ENCODE results near the gene TXNDC8. TPM values are rescaled to one million over a fixed set of nuclear protein-coding genes. Genes with fewer than 3 reads are reported as not detected.

Gene TXNDC8
- total and polyA plus RNA-seq, 2 experiments from 2014 or later = not detected

DNA sequence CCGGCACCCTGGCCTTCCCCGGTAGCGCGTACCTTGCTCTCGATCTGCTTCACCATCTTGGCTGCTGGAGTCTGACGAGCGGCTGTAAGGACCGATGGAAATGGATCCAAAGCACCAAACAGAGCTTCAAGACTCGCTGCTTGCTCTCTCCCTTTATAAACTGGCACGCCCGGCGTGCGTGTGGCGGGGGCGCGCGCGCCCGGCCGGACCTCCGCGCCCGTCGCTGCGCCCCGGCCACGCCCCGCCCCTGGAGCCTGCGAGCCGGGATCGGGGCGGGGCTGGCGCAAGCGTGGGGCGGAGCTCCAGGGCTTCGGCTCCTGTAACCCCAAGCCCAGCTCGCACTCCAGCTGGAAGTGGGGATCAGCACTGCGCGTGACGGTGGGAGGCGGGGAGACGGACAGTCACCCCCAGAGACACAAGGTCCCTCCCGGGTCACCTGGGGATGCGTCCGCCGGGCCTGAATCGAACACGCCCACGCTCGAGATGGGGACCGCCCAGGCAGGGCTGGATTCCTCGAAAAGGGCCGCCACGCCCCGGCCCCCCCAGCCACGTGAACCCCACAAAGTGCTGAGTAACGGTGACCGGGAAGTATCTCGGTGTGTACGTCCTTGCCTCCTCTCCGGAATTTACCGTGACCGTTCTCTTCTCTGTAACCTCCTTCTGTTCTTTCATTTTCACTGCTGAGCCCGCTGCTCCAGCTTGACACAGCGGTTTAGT is 81.1 kb downstream of the TXNDC8 start, which contains the start of gene TXN:
TSS of gene TXN (minus strand) at position 128 of the 717 bp plus-strand sequence. CDS start at position 56, 72 bp downstream.
- peaks cover 19% of the 10 kb centered on the region for H3K27me3 Mint-ChIP-seq (ENCODE audit: insufficient read depth, low read depth, poor library complexity)
- Histone ChIP-seq H3F3A (replicated peaks; ENCODE audit: low read depth) (peaks cover 9% of the 10 kb centered on the region; the same call in 1 of the 2 replicates), H3K9me2 (ENCODE audit: insufficient read depth) (no peaks in the 10 kb centered on the region), H2AFZ (peak within 1 kb of the TSS; percentile 94), H3K79me2 (replicated peaks; ENCODE audit: insufficient read depth) (peaks cover 53% of the 10 kb centered on the region), H3K4me3 (peak within 1 kb of the TSS; percentile 91), H3K36me3 (ENCODE audit: insufficient read depth) (no peaks in the 10 kb centered on the region), H3K27ac (ENCODE audit: low read depth) (peak within 1 kb of the TSS; percentile 68; the same call in 1 of the 2 replicates), H4K20me1 (replicated peaks; ENCODE audit: insufficient read depth) (peaks cover 20% of the 10 kb centered on the region), H3K4me2 (peak within 1 kb of the TSS; percentile 85), H3K27me3 (ENCODE audit: insufficient read depth) (no peaks in the 10 kb centered on the region), H3K4me1 (ENCODE audit: insufficient read depth) (peaks cover 27% of the 10 kb centered on the region)
- peaks cover 44% of the 10 kb centered on the region for H3K4me1 Mint-ChIP-seq
- H3K4me3 Mint-ChIP-seq = peak within 1 kb of the TSS; percentile 98
- ATAC-seq (peak; percentile 72), DNase-seq (ENCODE audit: low spot score) (peak; percentile 89)
- peaks cover 2% of the 10 kb centered on the region; the same call in 1 of the 3 replicates for H3K9me3 Mint-ChIP-seq
- H3K27ac Mint-ChIP-seq = peak within 1 kb of the TSS; percentile 99
- no peak for TF ChIP-seq ETS1 (IDR thresholded peaks at IDR 0.05)
- TF ChIP-seq POLR2AphosphoS5 (IDR thresholded peaks at IDR 0.05; ENCODE audit: low read depth) = peak; percentile 84
- no peak for TF ChIP-seq STAT1 (IDR thresholded peaks at IDR 0.05; ENCODE audit: unreplicated experiment)
- H3K36me3 Mint-ChIP-seq (ENCODE audit: low read depth) = peaks cover 3% of the 10 kb centered on the region

DNA sequence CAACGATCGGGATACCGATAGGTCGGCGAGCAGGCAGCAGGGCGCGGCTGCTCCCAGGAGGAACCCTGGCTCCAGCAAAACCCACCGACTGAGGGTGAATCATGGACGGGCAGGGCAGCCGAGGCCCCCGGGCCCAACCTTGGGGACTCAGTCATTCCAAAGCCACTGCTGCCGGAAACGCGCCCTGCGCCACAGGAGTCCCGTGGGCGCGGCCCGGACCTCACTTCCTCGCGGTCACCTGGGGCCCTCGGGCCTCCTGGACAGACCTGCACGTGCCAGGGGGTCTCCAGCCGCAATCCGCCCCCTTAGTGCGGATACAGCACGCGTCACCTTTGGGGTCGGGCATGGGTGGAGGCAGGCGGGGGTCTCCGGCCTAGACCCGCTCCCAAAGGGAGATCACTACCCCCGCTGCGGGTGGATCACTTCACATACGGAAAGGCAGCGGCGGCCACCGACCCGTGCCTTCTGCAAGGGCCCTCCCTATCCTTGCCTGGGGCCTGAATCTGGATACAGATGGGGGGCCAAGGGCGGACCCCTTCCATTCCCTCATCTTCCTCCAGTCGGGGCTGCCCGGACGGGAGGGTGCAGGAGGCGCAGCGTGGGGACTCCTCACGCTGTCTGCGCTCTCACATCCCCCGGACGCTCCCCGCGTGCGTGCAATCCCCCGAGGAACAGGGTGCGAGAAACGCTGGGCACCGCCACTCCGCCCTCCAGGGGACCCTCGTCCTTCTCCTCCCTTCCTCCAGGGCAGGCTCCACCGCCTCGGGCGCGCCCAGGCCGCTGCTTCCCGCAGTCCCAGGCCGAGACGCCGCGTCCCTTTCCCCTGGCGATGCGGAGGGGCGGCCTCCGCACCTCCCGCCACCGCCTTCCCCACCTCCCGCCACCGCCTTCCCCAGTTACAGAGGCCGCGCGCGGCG is 81.9 kb downstream of the TXNDC8 start:
- peaks cover 3% of the 10 kb centered on the region for H3K36me3 Mint-ChIP-seq (ENCODE audit: low read depth)
- H3K79me2 ChIP-seq (replicated peaks; ENCODE audit: insufficient read depth) = peaks cover 62% of the 10 kb centered on the region
- peak; percentile 34 for ATAC-seq
- peaks cover 19% of the 10 kb centered on the region for H3K27me3 Mint-ChIP-seq (ENCODE audit: insufficient read depth, low read depth, poor library complexity)
- peak overlapping the region; percentile 91 for H3K4me3 ChIP-seq
- TF ChIP-seq CREB1 (CRISPR knock-in tag; IDR thresholded peaks at IDR 0.05; ENCODE audit: low read depth) (no peak), POLR2AphosphoS5 (IDR thresholded peaks at IDR 0.05; ENCODE audit: low read depth) (peak; percentile 41; the same call in 1 of the 2 replicates), ZNF462 (CRISPR knock-in tag; IDR thresholded peaks at IDR 0.05) (no peak)
- no peaks in the 10 kb centered on the region for H3K9me2 ChIP-seq (ENCODE audit: insufficient read depth)
- peak overlapping the region; percentile 85 for H3K4me2 ChIP-seq
- H3K27ac ChIP-seq (ENCODE audit: low read depth) = 0 out of 2 replicates have a peak overlapping the region, but pooled peaks have one; percentile 60
- peak overlapping the region; percentile 98 for H3K27ac Mint-ChIP-seq
- peak overlapping the region; percentile 88; the same call in 1 of the 2 replicates for H2AFZ ChIP-seq
- peaks cover 9% of the 10 kb centered on the region; the same call in 1 of the 2 replicates for H3F3A ChIP-seq (replicated peaks; ENCODE audit: low read depth)
- peaks cover 2% of the 10 kb centered on the region; the same call in 1 of the 3 replicates for H3K9me3 Mint-ChIP-seq
- peaks cover 44% of the 10 kb centered on the region for H3K4me1 Mint-ChIP-seq
- H3K4me3 Mint-ChIP-seq = peak overlapping the region; percentile 98
- no peaks in the 10 kb centered on the region for H3K27me3 ChIP-seq (ENCODE audit: insufficient read depth)
- peak; percentile 51 for DNase-seq (ENCODE audit: low spot score)
- peaks cover 20% of the 10 kb centered on the region for H4K20me1 ChIP-seq (replicated peaks; ENCODE audit: insufficient read depth)
- H3K36me3 ChIP-seq (ENCODE audit: insufficient read depth) = 0 out of 2 replicates have a peak, but pooled peaks cover 4% of the 10 kb centered on the region
- H3K4me1 ChIP-seq (ENCODE audit: insufficient read depth) = peaks cover 27% of the 10 kb centered on the region
